ENCODE measurements around the gene HEPN1.

HEPN1 gene

DNA sequence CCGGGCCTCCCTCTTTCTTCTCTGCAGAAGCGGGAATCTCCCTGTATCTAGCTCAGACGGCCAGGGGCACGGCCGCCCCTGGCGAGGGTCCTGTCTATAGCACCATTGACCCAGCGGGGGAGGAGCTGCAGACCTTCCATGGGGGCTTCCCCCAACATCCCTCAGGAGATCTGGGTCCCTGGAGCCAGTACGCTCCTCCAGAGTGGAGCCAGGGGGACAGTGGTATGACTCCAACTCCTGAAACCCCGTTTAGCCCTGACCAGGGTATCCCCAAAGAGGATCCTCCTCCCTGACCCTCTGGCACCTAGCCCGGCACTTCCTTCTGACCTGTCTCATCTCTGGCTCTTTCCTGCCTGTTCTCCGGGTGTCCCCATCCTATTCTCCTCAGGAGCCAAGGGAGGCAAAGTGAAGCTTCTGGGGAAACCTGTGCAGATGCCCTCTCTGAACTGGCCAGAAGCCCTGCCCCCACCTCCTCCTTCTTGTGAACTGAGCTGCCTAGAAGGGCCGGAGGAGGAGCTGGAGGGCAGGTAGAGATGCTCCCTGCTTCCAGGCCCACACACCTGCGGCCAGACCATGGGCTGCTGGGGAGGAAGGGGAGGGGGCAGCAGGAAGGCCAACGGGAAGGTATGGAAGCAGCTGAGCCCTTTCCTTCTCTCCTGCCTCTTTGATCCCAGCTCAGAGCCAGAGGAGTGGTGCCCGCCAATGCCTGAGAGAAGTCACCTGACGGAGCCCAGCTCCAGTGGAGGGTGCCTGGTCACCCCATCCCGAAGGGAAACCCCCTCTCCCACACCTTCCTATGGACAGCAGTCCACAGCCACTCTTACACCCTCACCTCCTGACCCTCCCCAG is 40.9 kb upstream of the HEPN1 start:
- no peak for DNase-seq
- Mint-ChIP-seq H3K9me3 (no peaks in the 10 kb centered on the region), H3K36me3 (ENCODE audit: insufficient read depth) (peaks cover 9% of the 10 kb centered on the region), H3K27me3 (peaks cover 14 to 57% of the 10 kb centered on the region in 2 donors), H3K27ac (no peak overlapping the region), H3K4me1 (ENCODE audit: low read depth in 2 of 2) (peaks cover 13 to 19% of the 10 kb centered on the region in 2 donors), H3K4me3 (peak overlapping the region; percentile 80 to 83)
- ATAC-seq (replicated peaks), result no peak

- peaks cover 13 to 19% of the 10 kb centered on the region in 2 donors for H3K4me1 Mint-ChIP-seq (ENCODE audit: low read depth in 2 of 2)
- H3K27me3 Mint-ChIP-seq, result peaks cover 13 to 54% of the 10 kb centered on the region in 2 donors
- H3K27ac Mint-ChIP-seq, result no peak overlapping the region
- H3K36me3 Mint-ChIP-seq (ENCODE audit: insufficient read depth), result peaks cover 9% of the 10 kb centered on the region
- no peak for ATAC-seq (replicated peaks)
- DNase-seq, result no peak
- no peak overlapping the region for H3K4me3 Mint-ChIP-seq
- H3K9me3 Mint-ChIP-seq, result no peaks in the 10 kb centered on the region
Measured at GRCh38 chr11:124878759-124879492, 40.1 kb upstream of the HEPN1 start.

DNA sequence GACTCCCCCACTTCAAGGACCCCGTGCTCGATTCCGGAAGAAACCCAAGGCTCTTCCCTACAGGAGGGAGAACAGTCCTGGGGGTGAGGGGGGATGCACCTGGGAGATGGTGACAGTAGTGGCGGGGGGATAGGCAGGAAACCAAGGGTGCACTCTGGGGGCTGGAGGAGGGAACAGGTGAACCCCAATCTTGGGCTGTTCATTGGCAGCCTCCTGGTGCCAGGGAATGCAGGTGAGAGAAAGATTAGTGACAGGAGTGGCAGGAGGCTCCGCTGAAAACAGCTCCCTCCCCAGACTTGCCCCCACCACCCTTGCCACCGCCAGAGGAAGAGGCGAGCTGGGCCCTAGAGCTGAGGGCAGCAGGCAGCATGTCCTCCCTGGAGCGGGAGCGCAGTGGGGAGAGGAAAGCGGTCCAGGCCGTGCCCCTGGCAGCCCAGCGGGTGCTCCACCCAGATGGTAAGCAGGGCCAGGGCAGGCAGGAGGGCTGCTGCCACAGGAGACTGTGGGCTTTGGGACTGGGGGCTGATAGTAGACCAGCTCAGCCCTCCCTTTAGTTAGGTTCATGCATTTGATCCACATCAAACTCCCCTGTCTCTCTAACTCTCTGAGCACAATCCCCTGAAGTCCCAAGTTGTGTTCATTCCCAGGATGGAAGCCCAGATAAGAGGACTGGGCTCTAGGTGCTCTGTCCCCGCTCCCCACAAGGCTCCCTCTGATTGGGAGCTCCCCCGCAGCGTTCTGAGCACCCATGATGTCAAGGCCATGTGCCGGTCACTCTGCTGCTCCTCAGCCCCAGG is 39.4 kb upstream of the HEPN1 start:
- ATAC-seq (replicated peaks) (no peak), DNase-seq (no peak)
- Mint-ChIP-seq H3K4me1 (ENCODE audit: low read depth in 2 of 2) (peaks cover 13 to 19% of the 10 kb centered on the region in 2 donors), H3K4me3 (no peak overlapping the region), H3K9me3 (no peaks in the 10 kb centered on the region), H3K27ac (no peak overlapping the region), H3K36me3 (ENCODE audit: insufficient read depth) (peaks cover 9% of the 10 kb centered on the region), H3K27me3 (peaks cover 13 to 54% of the 10 kb centered on the region in 2 donors)

- Mint-ChIP-seq H3K4me3 (no peak overlapping the region), H3K4me1 (ENCODE audit: low read depth in 2 of 2) (peaks cover 13 to 19% of the 10 kb centered on the region in 2 donors), H3K27me3 (peaks cover 11 to 54% of the 10 kb centered on the region in 2 donors), H3K9me3 (no peaks in the 10 kb centered on the region), H3K27ac (peak overlapping the region in 1 of 2 donors; percentile 7), H3K36me3 (ENCODE audit: insufficient read depth) (peaks cover 9% of the 10 kb centered on the region)
- no peak for ATAC-seq (replicated peaks)
- DNase-seq, result no peak
Measured at GRCh38 chr11:124880290-124880611, 38.8 kb upstream of the HEPN1 start.

- ATAC-seq (replicated peaks) (no peak), DNase-seq (no peak)
- H3K4me1 Mint-ChIP-seq (ENCODE audit: low read depth in 2 of 2), result peaks cover 10 to 15% of the 10 kb centered on the region in 2 donors
- H3K27ac Mint-ChIP-seq, result peak overlapping the region in 1 of 2 donors; percentile 7
- H3K4me3 Mint-ChIP-seq, result no peak overlapping the region
- H3K9me3 Mint-ChIP-seq, result no peaks in the 10 kb centered on the region
- H3K36me3 Mint-ChIP-seq (ENCODE audit: insufficient read depth), result peaks cover 3% of the 10 kb centered on the region
- H3K27me3 Mint-ChIP-seq, result peaks cover 12 to 55% of the 10 kb centered on the region in 2 donors
Measured at GRCh38 chr11:124880958-124881357, 38.1 kb upstream of the HEPN1 start.

DNA sequence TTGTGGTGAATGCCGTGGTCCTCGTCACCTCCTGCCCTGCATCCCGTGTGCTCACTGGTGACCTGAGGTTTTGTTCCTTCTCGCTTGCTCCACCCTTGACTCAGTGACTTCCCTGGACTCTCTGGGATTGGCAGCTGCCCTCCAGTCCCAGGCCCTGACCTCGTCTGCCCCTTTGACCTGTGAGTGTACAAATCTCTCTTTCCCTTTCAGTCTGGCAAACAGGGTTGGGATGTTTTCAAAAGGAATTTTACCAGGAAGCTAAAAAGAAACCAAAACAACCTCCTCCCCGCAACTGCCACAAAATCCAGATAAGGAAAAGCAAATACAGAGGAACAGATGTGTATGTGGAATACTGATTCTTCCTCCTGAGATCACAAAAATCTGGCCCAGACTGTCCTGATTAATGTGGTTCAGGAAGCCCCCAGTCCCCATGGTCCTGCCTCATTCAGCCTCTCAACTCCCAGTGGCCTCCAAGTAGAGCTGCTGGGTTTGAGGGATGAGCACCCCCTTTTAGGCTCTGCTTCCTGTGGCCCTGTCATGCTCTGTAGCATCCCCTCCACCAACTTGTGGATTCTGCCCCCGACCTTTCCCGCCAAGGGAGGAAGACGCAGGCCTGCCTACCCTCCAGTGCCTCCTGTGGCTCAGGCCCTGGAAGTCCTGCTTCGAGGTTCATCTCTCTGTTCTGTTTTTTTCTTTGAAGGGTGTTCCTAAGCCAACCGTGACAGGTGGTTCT is 36.5 kb upstream of the HEPN1 start:
- DNase-seq (no peak), ATAC-seq (replicated peaks) (no peak)
- Mint-ChIP-seq H3K9me3 (no peaks in the 10 kb centered on the region), H3K36me3 (ENCODE audit: insufficient read depth) (no peaks in the 10 kb centered on the region), H3K4me1 (ENCODE audit: low read depth in 2 of 2) (peaks cover 2 to 7% of the 10 kb centered on the region in 2 donors), H3K4me3 (no peak overlapping the region), H3K27ac (peak overlapping the region in 1 of 2 donors; percentile 73), H3K27me3 (peaks cover 23 to 65% of the 10 kb centered on the region in 2 donors)

- no peak overlapping the region for H3K27ac Mint-ChIP-seq
- peaks cover 0 to 1% of the 10 kb centered on the region in 2 donors for H3K4me1 Mint-ChIP-seq (ENCODE audit: low read depth in 2 of 2)
- no peaks in the 10 kb centered on the region for H3K36me3 Mint-ChIP-seq (ENCODE audit: insufficient read depth)
- H3K4me3 Mint-ChIP-seq, result no peak overlapping the region
- no peak for ATAC-seq (replicated peaks)
- no peak for DNase-seq
- H3K9me3 Mint-ChIP-seq, result no peaks in the 10 kb centered on the region
- H3K27me3 Mint-ChIP-seq, result peaks cover 32 to 58% of the 10 kb centered on the region in 2 donors
Measured at GRCh38 chr11:124884340-124884739, 34.7 kb upstream of the HEPN1 start.

- peaks cover 32 to 53% of the 10 kb centered on the region in 2 donors for H3K27me3 Mint-ChIP-seq
- no peak overlapping the region for H3K27ac Mint-ChIP-seq
- H3K36me3 Mint-ChIP-seq (ENCODE audit: insufficient read depth), result no peaks in the 10 kb centered on the region
- no peaks in the 10 kb centered on the region for H3K4me1 Mint-ChIP-seq (ENCODE audit: low read depth in 2 of 2)
- DNase-seq, result no peak
- no peak for ATAC-seq (replicated peaks)
- no peak overlapping the region for H3K4me3 Mint-ChIP-seq
- H3K9me3 Mint-ChIP-seq, result no peaks in the 10 kb centered on the region
Measured at GRCh38 chr11:124884869-124885479, 34.1 kb upstream of the HEPN1 start.

DNA sequence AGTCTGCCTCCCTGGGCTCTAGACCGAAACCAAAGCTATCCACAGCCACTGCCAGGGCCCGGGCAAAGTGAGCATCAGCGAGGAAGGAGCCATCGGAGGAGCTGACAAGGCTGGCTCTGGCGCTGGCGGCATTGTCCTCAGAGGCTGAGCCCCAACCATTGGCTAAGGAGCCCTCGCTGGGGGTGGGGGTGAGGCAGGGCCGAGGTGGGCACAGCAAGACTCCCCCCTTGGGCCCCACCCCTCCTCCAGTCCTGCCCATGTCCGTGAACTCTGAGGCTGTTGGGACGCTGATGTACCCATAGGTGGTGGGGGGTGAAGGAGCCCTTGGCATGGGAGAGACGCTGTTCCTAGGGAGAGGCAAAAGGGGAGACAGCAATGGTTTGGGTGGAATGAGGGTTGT is 32.6 kb upstream of the HEPN1 start:
- Mint-ChIP-seq H3K4me3 (no peak overlapping the region), H3K9me3 (no peaks in the 10 kb centered on the region), H3K4me1 (ENCODE audit: low read depth in 2 of 2) (no peaks in the 10 kb centered on the region), H3K36me3 (ENCODE audit: insufficient read depth) (no peaks in the 10 kb centered on the region), H3K27me3 (peaks cover 32 to 53% of the 10 kb centered on the region in 2 donors), H3K27ac (no peak overlapping the region)
- no peak for ATAC-seq (replicated peaks)
- no peak for DNase-seq

GRCh38 chr11:124886978-124887666 is 31.9 kb upstream of the HEPN1 start:
- peaks cover 32 to 54% of the 10 kb centered on the region in 2 donors for H3K27me3 Mint-ChIP-seq
- no peak for DNase-seq
- ATAC-seq (replicated peaks), result no peak
- no peak overlapping the region for H3K4me3 Mint-ChIP-seq
- H3K4me1 Mint-ChIP-seq (ENCODE audit: low read depth in 2 of 2), result no peaks in the 10 kb centered on the region
- no peaks in the 10 kb centered on the region for H3K9me3 Mint-ChIP-seq
- no peaks in the 10 kb centered on the region for H3K36me3 Mint-ChIP-seq (ENCODE audit: insufficient read depth)
- H3K27ac Mint-ChIP-seq, result no peak overlapping the region

- no peak for DNase-seq
- peaks cover 32 to 59% of the 10 kb centered on the region in 2 donors for H3K27me3 Mint-ChIP-seq
- H3K4me3 Mint-ChIP-seq, result no peak overlapping the region
- peaks cover 1% of the 10 kb centered on the region for H3K36me3 Mint-ChIP-seq (ENCODE audit: insufficient read depth)
- no peaks in the 10 kb centered on the region for H3K9me3 Mint-ChIP-seq
- H3K27ac Mint-ChIP-seq, result no peak overlapping the region
- no peak for ATAC-seq (replicated peaks)
- H3K4me1 Mint-ChIP-seq (ENCODE audit: low read depth in 2 of 2), result no peaks in the 10 kb centered on the region
Measured at GRCh38 chr11:124887667-124888013, 31.4 kb upstream of the HEPN1 start.

All from effector memory CD8-positive, alpha-beta T cell (primary cell).